ENCODE results near the gene PIGR.

The PIGR gene

GRCh38 chr1:206941766-206942418, 4.4 kb downstream of the PIGR start:
- TF ChIP-seq EZH2 (IDR thresholded peaks at IDR 0.05; ENCODE audit: borderline replicate concordance, low read depth, low read length, severe bottlenecking) (no peak), CTCF (IDR thresholded peaks at IDR 0.05; ENCODE audit: borderline replicate concordance, extremely low read depth, low read length, poor library complexity, severe bottlenecking) (no peak)
- ATAC-seq (ENCODE audit: insufficient read depth, low read depth): no peak
- Histone ChIP-seq H3K79me2 (ENCODE audit: insufficient read depth, low read length) (no peaks in the 10 kb centered on the region), H3K36me3 (ENCODE audit: insufficient read depth, low read length) (no peaks in the 10 kb centered on the region), H4K20me1 (ENCODE audit: insufficient read depth, low read length) (no peaks in the 10 kb centered on the region), H3K4me3 (ENCODE audit: low read depth in 1 of 2, low read length in 2 of 2) (no peak overlapping the region), H3K4me1 (ENCODE audit: insufficient read depth, low read length) (no peaks in the 10 kb centered on the region), H3K9ac (ENCODE audit: low read depth, low read length) (no peak overlapping the region), H3K27me3 (ENCODE audit: insufficient read depth, low read length, poor library complexity) (no peaks in the 10 kb centered on the region), H3K9me3 (ENCODE audit: insufficient read depth, low read length, severe bottlenecking) (no peaks in the 10 kb centered on the region), H3K4me2 (ENCODE audit: insufficient read depth, low read length) (no peak overlapping the region), H2AFZ (ENCODE audit: low read depth, low read length) (no peak overlapping the region), H3K27ac (ENCODE audit: low read length) (no peak overlapping the region)
- DNase-seq: no peak

- DNase-seq: no peak
- Histone ChIP-seq H4K20me1 (ENCODE audit: insufficient read depth, low read length) (no peaks in the 10 kb centered on the region), H3K36me3 (ENCODE audit: insufficient read depth, low read length) (no peaks in the 10 kb centered on the region), H3K27ac (ENCODE audit: low read length) (no peak overlapping the region), H3K4me2 (ENCODE audit: insufficient read depth, low read length) (no peak overlapping the region), H3K79me2 (ENCODE audit: insufficient read depth, low read length) (no peaks in the 10 kb centered on the region), H3K9ac (ENCODE audit: low read depth, low read length) (no peak overlapping the region), H2AFZ (ENCODE audit: low read depth, low read length) (no peak overlapping the region), H3K27me3 (ENCODE audit: insufficient read depth, low read length, poor library complexity) (no peaks in the 10 kb centered on the region), H3K9me3 (ENCODE audit: insufficient read depth, low read length, severe bottlenecking) (no peaks in the 10 kb centered on the region), H3K4me3 (ENCODE audit: low read depth in 1 of 2, low read length in 2 of 2) (no peak overlapping the region), H3K4me1 (ENCODE audit: insufficient read depth, low read length) (no peaks in the 10 kb centered on the region)
- no peak for ATAC-seq (ENCODE audit: insufficient read depth, low read depth)
- TF ChIP-seq CTCF (IDR thresholded peaks at IDR 0.05; ENCODE audit: borderline replicate concordance, extremely low read depth, low read length, poor library complexity, severe bottlenecking): no peak
- no peak for TF ChIP-seq EZH2 (IDR thresholded peaks at IDR 0.05; ENCODE audit: borderline replicate concordance, low read depth, low read length, severe bottlenecking)
These were observed 5.7 kb downstream of the PIGR start for GRCh38 chr1:206940588-206940936.

GRCh38 chr1:206939841-206940587, 6.3 kb downstream of the PIGR start:
- TF ChIP-seq CTCF (IDR thresholded peaks at IDR 0.05; ENCODE audit: borderline replicate concordance, extremely low read depth, low read length, poor library complexity, severe bottlenecking) (no peak), EZH2 (IDR thresholded peaks at IDR 0.05; ENCODE audit: borderline replicate concordance, low read depth, low read length, severe bottlenecking) (no peak)
- H2AFZ ChIP-seq (ENCODE audit: low read depth, low read length): no peak overlapping the region
- H3K27ac ChIP-seq (ENCODE audit: low read length): no peak overlapping the region
- DNase-seq (no peak), ATAC-seq (ENCODE audit: insufficient read depth, low read depth) (no peak)
- no peaks in the 10 kb centered on the region for H3K9me3 ChIP-seq (ENCODE audit: insufficient read depth, low read length, severe bottlenecking)
- no peak overlapping the region for H3K4me3 ChIP-seq (ENCODE audit: low read depth in 1 of 2, low read length in 2 of 2)
- H3K4me1 ChIP-seq (ENCODE audit: insufficient read depth, low read length): no peaks in the 10 kb centered on the region
- H3K4me2 ChIP-seq (ENCODE audit: insufficient read depth, low read length): no peak overlapping the region
- H3K79me2 ChIP-seq (ENCODE audit: insufficient read depth, low read length): no peaks in the 10 kb centered on the region
- no peaks in the 10 kb centered on the region for H4K20me1 ChIP-seq (ENCODE audit: insufficient read depth, low read length)
- no peaks in the 10 kb centered on the region for H3K36me3 ChIP-seq (ENCODE audit: insufficient read depth, low read length)
- no peaks in the 10 kb centered on the region for H3K27me3 ChIP-seq (ENCODE audit: insufficient read depth, low read length, poor library complexity)
- no peak overlapping the region for H3K9ac ChIP-seq (ENCODE audit: low read depth, low read length)

All from DND-41 (cell line).